CD14-positive monocyte (primary cell): ENCODE results near the gene FBXW10. TPM values are rescaled to one million over a fixed set of nuclear protein-coding genes. Genes with fewer than 3 reads are reported as not detected.

Experiments used
- polyA plus RNA-seq, 3 donors: library from polyadenylated mRNA; depleted of rRNA in 1 of 3; unstranded in 2 of 3; stranded (reverse) in 1 of 3; fragments of 300-500 nt in 2 of 3; fragments of >200 nt in 1 of 3; fragmentation: Illumina TruSeq in 2 of 3; gene quantifications; 1 replicate in 2 of 3; 2 replicates in 1 of 3; pipeline ENCODE4 v1.2.3, GENCODE V29; 2012 to 2021
- small RNA-seq: library from RNA; depleted of rRNA; stranded (forward); fragments of <200 nt; gene quantifications from one replicate; pipeline ENCODE3, GENCODE V24; 2012; ENCODE audit warnings: low read depth; ENCODE audit not compliant: insufficient read length

Gene FBXW10
- polyA plus RNA-seq, 3 donors: 0.03 TPM; not detected in 2

Small RNAs within 50 kb of the gene (small RNA-seq; reads per million reads assigned to genes)
- not detected for gene AC026271.4

Other genes starting within 250 kb of the FBXW10 start
- gene TBC1D28, start 99.7 kb upstream of the FBXW10 start, polyA plus RNA-seq: not detected
- under 1 TPM in 1 of 3 donors, not detected in 2; 0.84 TPM for gene FOXO3B, start 61.7 kb upstream of the FBXW10 start, polyA plus RNA-seq
- gene TVP23B, start 37.1 kb downstream of the FBXW10 start, polyA plus RNA-seq: 10 to 100 TPM in 2 of 3 donors, 1 to 10 TPM in 1; 7.3 to 20.2 (median 17.2) TPM
- 10 to 100 TPM; 17.1 to 20.9 (median 20.5) TPM for gene PRPSAP2, start 114.1 kb downstream of the FBXW10 start, polyA plus RNA-seq
- gene SLC5A10, start 208.1 kb downstream of the FBXW10 start, polyA plus RNA-seq: under 1 TPM; 0.10 to 0.17 (median 0.12) TPM